ENCODE measurements around the gene TST.
"Not testable (repeated sequence)": the region's sequence is repeated elsewhere in the genome, so short reads cannot be mapped to it uniquely, and the experiment has no call there.

TST gene

GRCh38 chr22:37012262-37012904 is 6.9 kb downstream of the TST start:
- DNase-seq = no peak

GRCh38 chr22:37011472-37011871 is 7.8 kb downstream of the TST start:
- no peak for DNase-seq

GRCh38 chr22:37010976-37011375 is 8.3 kb downstream of the TST start:
- no peak for DNase-seq

- no peak for DNase-seq
Measured at GRCh38 chr22:37010174-37010573, 9.1 kb downstream of the TST start.

- no peak for DNase-seq
Measured at GRCh38 chr22:37009490-37009889, 9.8 kb downstream of the TST start.

- DNase-seq = no peak
Measured at GRCh38 chr22:37008365-37008764, 10.9 kb downstream of the TST start.

GRCh38 chr22:37007651-37008050 is 11.6 kb downstream of the TST start:
- DNase-seq = no peak

GRCh38 chr22:37002633-37003032 is 16.6 kb downstream of the TST start:
- no peak for DNase-seq

- DNase-seq = no peak
Measured at GRCh38 chr22:37001826-37002225, 17.4 kb downstream of the TST start.

GRCh38 chr22:37000676-37001534 is 18.3 kb downstream of the TST start:
- no peak for DNase-seq

- DNase-seq = no peak
Measured at GRCh38 chr22:36999463-36999862, 19.8 kb downstream of the TST start.

- no peak for DNase-seq
Measured at GRCh38 chr22:36998620-36999351, 20.5 kb downstream of the TST start.

- DNase-seq = no peak
Measured at GRCh38 chr22:36997746-36998145, 21.5 kb downstream of the TST start.

GRCh38 chr22:36991206-36991605 is 28.0 kb downstream of the TST start:
- no peak for DNase-seq

- DNase-seq = no peak
Measured at GRCh38 chr22:36990457-36990856, 28.8 kb downstream of the TST start.

- DNase-seq = not testable (repeated sequence)
Measured at GRCh38 chr22:36989012-36989411, 30.2 kb downstream of the TST start.

- DNase-seq = no peak
Measured at GRCh38 chr22:36988075-36988832, 31.0 kb downstream of the TST start.

- no peak for DNase-seq
Measured at GRCh38 chr22:36986242-36986821, 32.9 kb downstream of the TST start.

- DNase-seq = no peak
Measured at GRCh38 chr22:36985211-36985889, 33.9 kb downstream of the TST start.

- no peak for DNase-seq
Measured at GRCh38 chr22:36982136-36982535, 37.1 kb downstream of the TST start.

GRCh38 chr22:36981247-36981775 is 37.9 kb downstream of the TST start:
- DNase-seq = no peak

All from NCI-H69 (cell line).